Astrocyte (in vitro differentiated cells and primary cell): ENCODE results near the gene RPP14.
A peak's percentile ranks its signal among the peaks of the same experiment; 100 is the strongest.

Experiments used
- CTCF ChIP-seq: IDR thresholded peaks from 2 replicates; pipeline ENCODE4 v1.5.1; 2011; ENCODE audit warnings: low read depth, mild to moderate bottlenecking, inconsistent platforms, low read length, moderate library complexity; ENCODE audit not compliant: insufficient read depth
- EZH2 ChIP-seq: IDR thresholded peaks from 2 replicates; pipeline ENCODE4 v1.6.1; 2012; ENCODE audit warnings: mild to moderate bottlenecking, low read length, inconsistent platforms; ENCODE audit not compliant: insufficient read depth

DNA sequence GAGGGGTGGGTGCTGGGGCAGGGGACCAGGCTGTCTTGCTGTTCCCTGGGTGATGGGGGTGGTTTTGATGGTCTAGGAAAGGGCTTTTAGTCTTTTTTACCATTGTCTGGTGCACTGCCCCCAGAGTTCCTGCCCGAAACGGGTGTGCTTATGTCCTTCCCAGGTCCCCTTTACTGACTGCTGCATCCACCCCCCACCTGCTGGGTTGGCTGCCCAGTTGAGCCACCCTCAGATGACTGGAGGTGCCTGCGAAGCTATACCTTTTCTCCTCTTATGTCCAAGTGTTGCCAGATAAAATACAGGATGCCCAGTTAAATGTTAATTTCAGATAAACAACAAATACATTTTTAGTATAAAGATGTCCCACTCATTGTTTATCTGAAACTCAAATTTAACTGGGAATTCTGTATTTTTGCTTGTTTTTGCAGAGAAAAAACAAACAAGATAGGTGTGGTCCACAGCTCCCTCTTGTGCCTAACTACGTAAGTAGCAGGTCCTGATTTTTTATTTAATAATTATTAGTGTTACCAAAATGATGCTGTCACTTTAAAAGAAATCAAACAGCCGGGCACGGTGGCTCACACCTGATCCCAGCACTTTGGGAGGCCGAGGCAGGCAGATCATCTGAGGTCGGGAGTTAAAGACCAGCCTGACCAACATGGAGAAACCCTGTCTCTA is 6.1 kb upstream of the RPP14 start:
- TF ChIP-seq CTCF (peak; percentile 54), EZH2 (no peak)
